ENCODE results near the gene NOP10. TPM values are rescaled to one million over a fixed set of nuclear protein-coding genes. Genes with fewer than 3 reads are reported as not detected.

NOP10 gene
- total RNA-seq, 1 experiment from 2014 or later, result 235 TPM

DNA sequence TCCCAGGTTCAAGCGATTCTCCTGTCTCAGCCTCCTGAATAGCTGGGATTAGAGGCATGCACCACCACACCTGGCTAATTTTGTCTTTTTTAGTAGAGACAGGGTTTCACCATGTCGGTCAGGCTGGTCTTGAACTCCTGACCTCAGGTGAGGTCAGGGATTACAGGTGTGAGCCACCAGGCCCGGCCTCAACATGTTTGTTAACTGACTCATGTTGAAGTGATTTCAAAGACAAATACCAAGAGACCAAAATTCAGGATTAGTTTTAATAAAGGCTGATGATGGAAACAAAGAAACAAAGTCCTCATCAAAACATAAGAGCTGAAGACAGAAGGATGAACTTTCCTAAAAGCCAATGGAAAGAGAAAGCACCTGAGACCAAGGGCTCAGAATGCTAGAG lies 41.9 kb downstream of the NOP10 start:
- H3K4me1 ChIP-seq (ENCODE audit: insufficient read depth, low read length), result no peaks in the 10 kb centered on the region
- no peaks in the 10 kb centered on the region for H4K20me1 ChIP-seq (ENCODE audit: control insufficient read depth, insufficient read depth, insufficient read length)
- no peak overlapping the region for H2BK12ac ChIP-seq (ENCODE audit: insufficient read length, low read depth, low read length)
- Mint-ChIP-seq H3K27ac (no peak overlapping the region), H3K27me3 (ENCODE audit: low read depth) (no peaks in the 10 kb centered on the region), H3K9me3 (peaks cover 0 to 2% of the 10 kb centered on the region in 2 experiments; a peak in 1 of 5 replicates), H3K4me3 (no peak overlapping the region), H3K36me3 (ENCODE audit: insufficient read depth in 1 of 3, low read depth in 3 of 3) (0 out of 7 replicates have a peak, but pooled peaks cover 0 to 1% (median 0%) of the 10 kb centered on the region in 3 experiments), H3K4me1 (no peaks in the 10 kb centered on the region; a peak in 1 of 4 replicates)
- no peak overlapping the region for H2AK5ac ChIP-seq (ENCODE audit: insufficient read length, low read length)
- no peak overlapping the region for H2BK20ac ChIP-seq (ENCODE audit: low read depth, low read length, poor library complexity, severe bottlenecking)
- H3K4me2 ChIP-seq (ENCODE audit: insufficient read depth, insufficient read length, low read length), result no peak overlapping the region
- no peak overlapping the region for H3K56ac ChIP-seq (ENCODE audit: insufficient read length, low read depth, low read length)
- H4K8ac ChIP-seq (replicated peaks; ENCODE audit: insufficient read length, low read depth, low read length), result no peak overlapping the region
- no peak overlapping the region for H3K27ac ChIP-seq (ENCODE audit: insufficient read length, low read depth, low read length)
- no peak overlapping the region for H3K4ac ChIP-seq (ENCODE audit: low read depth, low read length)
- H3K27me3 ChIP-seq (ENCODE audit: insufficient read depth, low read length), result no peaks in the 10 kb centered on the region
- no peaks in the 10 kb centered on the region for H3K23me2 ChIP-seq (ENCODE audit: insufficient read length, low read depth, low read length, poor library complexity, severe bottlenecking)
- H3K9ac ChIP-seq (ENCODE audit: extremely low read depth, insufficient read length, low read length), result no peak overlapping the region
- H3K9me3 ChIP-seq (ENCODE audit: control insufficient read depth, low read depth, low read length), result no peaks in the 10 kb centered on the region
- H3K79me1 ChIP-seq (ENCODE audit: insufficient read depth, low read depth, low read length, poor library complexity, severe bottlenecking), result no peaks in the 10 kb centered on the region
- no peak overlapping the region for H2BK5ac ChIP-seq (ENCODE audit: insufficient read length, low read length)
- H2BK120ac ChIP-seq (ENCODE audit: low read depth, low read length, poor library complexity, severe bottlenecking), result no peak overlapping the region
- no peak overlapping the region for H3T11ph ChIP-seq (ENCODE audit: low read length)
- no peak overlapping the region for H3K18ac ChIP-seq (ENCODE audit: insufficient read length, low read depth, low read length)
- TF ChIP-seq, protein P1, sequence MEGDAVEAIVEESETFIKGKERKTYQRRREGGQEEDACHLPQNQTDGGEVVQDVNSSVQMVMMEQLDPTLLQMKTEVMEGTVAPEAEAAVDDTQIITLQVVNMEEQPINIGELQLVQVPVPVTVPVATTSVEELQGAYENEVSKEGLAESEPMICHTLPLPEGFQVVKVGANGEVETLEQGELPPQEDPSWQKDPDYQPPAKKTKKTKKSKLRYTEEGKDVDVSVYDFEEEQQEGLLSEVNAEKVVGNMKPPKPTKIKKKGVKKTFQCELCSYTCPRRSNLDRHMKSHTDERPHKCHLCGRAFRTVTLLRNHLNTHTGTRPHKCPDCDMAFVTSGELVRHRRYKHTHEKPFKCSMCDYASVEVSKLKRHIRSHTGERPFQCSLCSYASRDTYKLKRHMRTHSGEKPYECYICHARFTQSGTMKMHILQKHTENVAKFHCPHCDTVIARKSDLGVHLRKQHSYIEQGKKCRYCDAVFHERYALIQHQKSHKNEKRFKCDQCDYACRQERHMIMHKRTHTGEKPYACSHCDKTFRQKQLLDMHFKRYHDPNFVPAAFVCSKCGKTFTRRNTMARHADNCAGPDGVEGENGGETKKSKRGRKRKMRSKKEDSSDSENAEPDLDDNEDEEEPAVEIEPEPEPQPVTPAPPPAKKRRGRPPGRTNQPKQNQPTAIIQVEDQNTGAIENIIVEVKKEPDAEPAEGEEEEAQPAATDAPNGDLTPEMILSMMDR (conservative IDR thresholded peaks at IDR 0.05), result no peak
- no peak overlapping the region for H3K14ac ChIP-seq (ENCODE audit: insufficient read depth, low read length)
- H2AFZ ChIP-seq (ENCODE audit: low read length), result no peak overlapping the region
- WGBS (ENCODE audit: extremely low coverage, insufficient read length, low lambda C conversion rate), result no CpG with 5 or more reads among the region's 3 CpGs
- no peak overlapping the region for H4K5ac ChIP-seq (ENCODE audit: insufficient read length, low read depth, low read length)
- H4K91ac ChIP-seq (ENCODE audit: insufficient read length, low read depth, low read length), result no peak overlapping the region
- H3K79me2 ChIP-seq (ENCODE audit: insufficient read depth, low read length), result no peaks in the 10 kb centered on the region
- H2BK15ac ChIP-seq (ENCODE audit: low read depth, low read length), result no peak overlapping the region
- no peak overlapping the region for H3K23ac ChIP-seq (ENCODE audit: insufficient read length, low read depth, low read length)
- DNase-seq, result no peak
